Skeletal muscle tissue (tissue), 4 donors: ENCODE data around the gene ARPP19. TPM values are rescaled to one million over a fixed set of nuclear protein-coding genes. Genes with fewer than 3 reads are reported as not detected.

Experiments
- H3K27ac ChIP-seq: one replicate; pipeline ENCODE4 v1.7.0; 2013; ENCODE audit warnings: mild to moderate bottlenecking, low read depth, low read length, inconsistent platforms
- H3K27me3 ChIP-seq, 3 donors: one replicate each; pipeline ENCODE4 v1.7.0; 2013; ENCODE audit warnings: low read length in 3 of 3; ENCODE audit not compliant: control insufficient read depth in 3 of 3, insufficient read depth in 3 of 3
- H3K36me3 ChIP-seq, 3 donors: one replicate each; pipeline ENCODE4 v1.7.0; 2013; ENCODE audit warnings: low read length in 3 of 3; ENCODE audit not compliant: control insufficient read depth in 3 of 3, insufficient read depth in 3 of 3
- H3K4me1 ChIP-seq, 3 donors: one replicate each; pipeline ENCODE4 v1.7.0; 2013; ENCODE audit warnings: low read length in 3 of 3, mild to moderate bottlenecking in 3 of 3; ENCODE audit not compliant: control insufficient read depth in 3 of 3, insufficient read depth in 3 of 3
- H3K4me3 ChIP-seq, 3 donors: one replicate each; pipeline ENCODE4 v1.7.0; 2013; ENCODE audit warnings: low read length in 3 of 3
- H3K9ac ChIP-seq, 3 donors: one replicate each; pipeline ENCODE4 v1.7.0; 2013; ENCODE audit warnings: low read length in 3 of 3, mild to moderate bottlenecking in 3 of 3, moderate library complexity in 2 of 3, low read depth in 1 of 3
- H3K9me3 ChIP-seq, 3 donors: one replicate each; pipeline ENCODE4 v1.7.0; 2013; ENCODE audit warnings: low read length in 3 of 3; ENCODE audit not compliant: control insufficient read depth in 3 of 3
- total RNA-seq: library from RNA; depleted of rRNA; stranded (reverse); fragments of >200 nt; gene quantifications from one replicate; pipeline ENCODE4 v1.2.3, GENCODE V29; 2014
- donor health status: Osteomylitis.

Gene ARPP19
- total RNA-seq, 1 donor from 2014 or later: 69.9 TPM

DNA sequence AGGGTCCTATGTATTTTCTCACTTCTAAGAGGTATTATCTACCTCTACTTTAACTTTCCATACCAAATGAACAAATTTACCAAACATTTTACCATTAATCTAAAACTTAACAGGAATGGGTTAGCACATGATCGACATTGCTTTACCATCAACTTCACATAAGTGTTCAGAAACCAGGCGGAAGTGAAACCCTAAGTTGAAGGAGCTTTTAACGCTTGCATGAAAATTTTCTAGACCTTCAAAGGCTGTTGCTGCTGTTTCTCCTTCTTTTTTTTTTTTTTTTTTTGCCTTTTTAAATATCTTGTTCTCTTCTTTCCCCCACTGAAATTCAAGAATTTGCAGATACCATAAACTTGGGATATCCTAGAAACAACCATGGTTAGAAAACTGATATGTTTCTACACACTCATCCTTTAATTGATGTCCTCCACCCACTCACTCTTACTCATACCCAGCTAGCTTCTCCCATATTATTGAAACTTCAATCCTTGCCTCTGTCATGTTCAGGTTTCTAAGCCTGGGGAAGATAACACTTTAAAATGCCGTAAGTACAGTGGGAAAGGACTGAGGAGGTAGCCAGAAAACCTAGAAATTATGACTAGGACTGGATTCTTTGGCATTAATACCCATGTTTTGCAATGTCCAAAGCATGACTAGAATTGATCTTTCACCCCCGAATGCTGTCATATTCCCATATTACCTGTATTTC is 64.9 kb downstream of the ARPP19 start:
- Histone ChIP-seq H3K9ac (no peak overlapping the region), H3K4me1 (peaks cover 0 to 12% (median 4%) of the 10 kb centered on the region in 3 donors), H3K27ac (no peak overlapping the region), H3K9me3 (no peaks in the 10 kb centered on the region), H3K36me3 (no peaks in the 10 kb centered on the region), H3K4me3 (no peak overlapping the region), H3K27me3 (no peaks in the 10 kb centered on the region)

DNA sequence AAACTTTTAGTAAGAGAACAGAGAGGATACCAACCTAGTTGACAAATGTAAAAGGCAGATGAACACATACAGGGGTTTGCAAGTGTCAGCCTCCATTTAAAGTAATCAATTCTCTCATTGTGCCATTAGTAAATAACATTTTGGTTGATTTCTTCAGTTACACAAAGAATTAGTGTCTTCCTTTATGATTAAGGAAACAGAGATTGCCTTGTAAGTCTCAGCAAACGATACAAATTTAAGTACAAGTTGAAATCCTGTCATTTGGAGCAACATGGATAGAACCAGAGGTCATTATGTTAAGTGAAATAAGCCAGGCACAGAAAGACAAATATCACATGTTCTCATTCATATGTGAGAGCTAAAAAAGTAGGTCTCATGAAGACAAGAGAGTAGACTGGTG is 66.2 kb downstream of the ARPP19 start:
- Histone ChIP-seq H3K9me3 (no peaks in the 10 kb centered on the region), H3K27ac (no peak overlapping the region), H3K4me3 (no peak overlapping the region), H3K27me3 (no peaks in the 10 kb centered on the region), H3K36me3 (no peaks in the 10 kb centered on the region), H3K4me1 (peaks cover 0 to 9% (median 4%) of the 10 kb centered on the region in 3 donors), H3K9ac (no peak overlapping the region)

DNA sequence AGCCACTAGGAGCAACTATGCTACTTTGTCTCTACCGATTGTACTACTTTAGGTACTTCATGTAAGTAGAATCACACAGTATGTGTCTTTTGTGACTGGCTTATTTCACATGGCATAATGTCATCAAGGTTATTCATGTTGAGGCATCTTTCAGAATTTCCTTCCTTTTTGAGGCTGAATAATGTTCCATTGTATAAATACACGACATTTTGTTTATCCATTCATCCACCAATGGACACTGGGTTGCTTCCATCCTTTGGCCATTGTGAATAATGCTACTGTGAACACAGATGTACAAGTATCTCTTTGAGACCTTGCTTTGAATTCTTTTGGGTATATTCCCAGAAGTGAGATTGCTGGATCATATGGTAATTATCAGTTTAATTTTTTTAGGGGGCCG is 69.3 kb downstream of the ARPP19 start:
- no peaks in the 10 kb centered on the region for H3K9me3 ChIP-seq
- H3K4me1 ChIP-seq: no peaks in the 10 kb centered on the region
- no peak overlapping the region for H3K9ac ChIP-seq
- H3K27ac ChIP-seq: no peak overlapping the region
- no peaks in the 10 kb centered on the region for H3K36me3 ChIP-seq
- H3K4me3 ChIP-seq: no peak overlapping the region
- no peaks in the 10 kb centered on the region for H3K27me3 ChIP-seq

DNA sequence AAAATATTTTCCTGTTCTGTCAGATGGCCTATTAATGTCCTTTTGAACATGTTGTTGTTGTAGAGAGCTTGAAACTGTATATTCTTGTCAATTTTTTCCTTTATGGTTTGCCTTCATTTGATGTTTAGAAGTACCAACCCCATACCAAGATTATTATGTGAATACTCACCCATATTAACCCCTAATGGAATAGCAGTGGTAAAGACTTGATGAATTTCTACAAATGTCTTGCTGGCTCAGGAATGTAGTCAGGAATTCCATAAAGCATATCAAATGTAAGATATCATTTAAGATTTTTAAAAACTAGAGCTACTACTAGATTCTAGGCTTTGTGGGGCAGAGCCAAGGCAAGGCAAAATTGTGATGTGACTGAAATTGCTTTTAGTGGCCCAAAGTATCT is 70.1 kb downstream of the ARPP19 start:
- H3K36me3 ChIP-seq: no peaks in the 10 kb centered on the region
- no peak overlapping the region for H3K4me3 ChIP-seq
- H3K27me3 ChIP-seq: no peaks in the 10 kb centered on the region
- H3K27ac ChIP-seq: no peak overlapping the region
- no peak overlapping the region for H3K9ac ChIP-seq
- H3K9me3 ChIP-seq: no peaks in the 10 kb centered on the region
- no peaks in the 10 kb centered on the region for H3K4me1 ChIP-seq

Other genes with a start within 250 kb of the ARPP19 start
- gene MYO5A, start 40.1 kb downstream of the ARPP19 start, total RNA-seq: 9.4 TPM
- gene ATOSA, start 110.4 kb upstream of the ARPP19 start, total RNA-seq: 24.5 TPM
- not detected for gene ONECUT1, start 221.3 kb upstream of the ARPP19 start, total RNA-seq